ENCODE measurements around the gene SLC2A3. TPM values are rescaled to one million over a fixed set of nuclear protein-coding genes. Genes with fewer than 3 reads are reported as not detected.

The SLC2A3 gene
- total RNA-seq, 1 experiment from 2014 or later, result 38.2 TPM

DNA sequence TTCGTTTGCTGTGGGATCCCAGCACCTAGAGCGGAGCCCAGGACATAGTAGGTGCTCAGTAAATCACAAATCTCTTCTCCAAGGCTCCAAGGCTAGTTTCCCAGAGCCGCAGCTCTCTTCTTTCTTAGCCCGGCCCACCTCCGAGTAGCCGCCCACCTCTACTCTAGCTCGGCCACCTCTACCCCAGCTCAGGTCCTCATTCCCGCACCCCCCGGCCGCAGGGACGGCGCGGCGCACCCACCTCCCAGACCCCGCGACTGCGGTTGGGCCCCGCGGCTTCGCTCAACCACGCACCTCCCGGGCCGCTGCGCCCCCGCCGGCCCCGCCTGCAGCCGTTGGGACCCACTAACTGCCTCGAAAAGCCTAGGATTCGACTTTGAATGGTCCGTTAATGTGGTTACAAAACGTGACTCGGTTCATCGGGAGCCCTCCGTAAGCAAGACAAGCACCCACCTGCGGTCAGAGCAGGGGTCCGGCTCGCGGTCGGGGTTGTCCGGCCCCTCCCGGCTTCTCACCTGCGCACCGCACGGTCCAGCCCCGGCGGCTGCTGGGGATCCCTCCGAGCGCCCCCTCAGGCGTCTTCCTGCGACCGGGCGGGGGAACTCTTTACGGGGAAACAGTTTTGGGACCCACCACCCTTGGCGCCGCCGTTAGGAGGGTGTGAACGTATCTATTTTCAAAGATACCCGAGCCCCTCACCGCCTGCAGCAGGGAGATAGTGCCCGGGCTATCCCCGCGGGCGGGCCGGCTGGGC lies 63.2 kb downstream of the SLC2A3 start, which contains the start of gene SLC2A14:
Gene SLC2A14, minus strand, starts transcription at position 350 of the 754 bp plus-strand sequence. CDS start 3,035 bp downstream, outside the sequence.
- Histone ChIP-seq H3K4me1 (ENCODE audit: low read length) (no peaks in the 10 kb centered on the region), H3K4me3 (ENCODE audit: low read length) (no peak within 1 kb of the TSS), H3K27me3 (ENCODE audit: low read length) (no peaks in the 10 kb centered on the region), H4K20me1 (ENCODE audit: insufficient read depth, low read depth, low read length) (no peaks in the 10 kb centered on the region), H3K36me3 (ENCODE audit: insufficient read depth, low read length) (no peaks in the 10 kb centered on the region), H2AFZ (ENCODE audit: low read length) (no peak within 1 kb of the TSS), H3K9me2 (replicated peaks; ENCODE audit: insufficient read depth, low read length) (no peaks in the 10 kb centered on the region), H3K4me2 (ENCODE audit: low read depth, low read length, poor library complexity, severe bottlenecking) (no peak within 1 kb of the TSS), H3K9me3 (ENCODE audit: low read length) (no peaks in the 10 kb centered on the region), H3K9ac (ENCODE audit: low read length) (no peak within 1 kb of the TSS), H3K79me2 (ENCODE audit: low read length) (no peaks in the 10 kb centered on the region), H3K27ac (ENCODE audit: low read length) (no peak within 1 kb of the TSS)
- no peak for DNase-seq

GRCh38 chr12:7870335-7870734 lies 65.7 kb downstream of the SLC2A3 start:
- H4K20me1 ChIP-seq (ENCODE audit: insufficient read depth, low read depth, low read length), result no peaks in the 10 kb centered on the region

More at GRCh38 chr12:7870335-7870734, 65.7 kb downstream of the SLC2A3 start:
- Histone ChIP-seq H3K4me2 (ENCODE audit: low read depth, low read length, poor library complexity, severe bottlenecking) (no peak overlapping the region), H3K4me1 (ENCODE audit: low read length) (no peaks in the 10 kb centered on the region), H3K79me2 (ENCODE audit: low read length) (no peaks in the 10 kb centered on the region), H2AFZ (ENCODE audit: low read length) (no peak overlapping the region), H3K9me2 (replicated peaks; ENCODE audit: insufficient read depth, low read length) (no peaks in the 10 kb centered on the region), H3K9ac (ENCODE audit: low read length) (no peak overlapping the region), H3K36me3 (ENCODE audit: insufficient read depth, low read length) (no peaks in the 10 kb centered on the region), H3K27ac (ENCODE audit: low read length) (no peak overlapping the region), H3K9me3 (ENCODE audit: low read length) (no peaks in the 10 kb centered on the region), H3K27me3 (ENCODE audit: low read length) (no peaks in the 10 kb centered on the region), H3K4me3 (ENCODE audit: low read length) (no peak overlapping the region)
- no peak for DNase-seq

Small RNA genes within 50 kb of the gene (small RNA-seq; reads per million reads assigned to genes)
- gene RF00019, result not detected

Other genes starting within 250 kb of the SLC2A3 start
- gene GDF3, start 240.4 kb downstream of the SLC2A3 start, total RNA-seq (2014; rRNA removed; shearing (Covaris generic); ENCODE audit: low replicate concordance), result not detected in 2 replicates
- gene DPPA3, start 224.8 kb downstream of the SLC2A3 start, total RNA-seq (2014; rRNA removed; shearing (Covaris generic); ENCODE audit: low replicate concordance), result not detected in 2 replicates
- gene CLEC4C, start 188.8 kb downstream of the SLC2A3 start, total RNA-seq (2014; rRNA removed; shearing (Covaris generic); ENCODE audit: low replicate concordance), result not detected in 2 replicates
- not detected in 2 replicates for gene NANOGNB, start 171.0 kb downstream of the SLC2A3 start, total RNA-seq (2014; rRNA removed; shearing (Covaris generic); ENCODE audit: low replicate concordance)
- not detected in 2 replicates for gene NANOG, start 146.8 kb downstream of the SLC2A3 start, total RNA-seq (2014; rRNA removed; shearing (Covaris generic); ENCODE audit: low replicate concordance)
- gene SLC2A14, start 63.3 kb downstream of the SLC2A3 start, total RNA-seq (2014; rRNA removed; shearing (Covaris generic); ENCODE audit: low replicate concordance), result not detected in 2 replicates
- 8.5 and 9.0 TPM in 2 replicates for gene FOXJ2, start 96.5 kb upstream of the SLC2A3 start, total RNA-seq (2014; rRNA removed; shearing (Covaris generic); ENCODE audit: low replicate concordance)
- 2.2 and 3.2 TPM in 2 replicates for gene C3AR1, start 130.2 kb upstream of the SLC2A3 start, total RNA-seq (2014; rRNA removed; shearing (Covaris generic); ENCODE audit: low replicate concordance)
- 33.2 and 42.8 TPM in 2 replicates for gene NECAP1, start 146.1 kb upstream of the SLC2A3 start, total RNA-seq (2014; rRNA removed; shearing (Covaris generic); ENCODE audit: low replicate concordance)
- gene CLEC4A, start 187.4 kb upstream of the SLC2A3 start, total RNA-seq (2014; rRNA removed; shearing (Covaris generic); ENCODE audit: low replicate concordance), result 1.4 TPM in 1 of 2 replicates, not detected in the other
- 0.04 TPM in 1 of 2 replicates, not detected in the other for gene ZNF705A, start 220.8 kb upstream of the SLC2A3 start, total RNA-seq (2014; rRNA removed; shearing (Covaris generic); ENCODE audit: low replicate concordance)